Sigmoid colon (tissue), 4 donors: ENCODE measurements around the gene PRSS56.

Experiments used
- EP300 ChIP-seq, 4 donors: sonication (generic); formaldehyde crosslinking; IDR thresholded peaks; one replicate each; pipeline ENCODE4 v1.6.1; 2017; ENCODE audit warnings: antibody characterized with exemption in 4 of 4
- POLR2A ChIP-seq, 2 donors: fragments of 450-650 bp; IDR thresholded peaks; one replicate each; pipeline ENCODE4 v1.6.1; 2016; ENCODE audit warnings: antibody characterized with exemption in 2 of 2, mild to moderate bottlenecking in 2 of 2, moderate library complexity in 2 of 2
- POLR2AphosphoS5 ChIP-seq, 4 donors: sonication (generic); formaldehyde crosslinking; IDR thresholded peaks; one replicate each; pipeline ENCODE4 v1.6.1; 2017; ENCODE audit warnings: antibody characterized with exemption in 4 of 4
- TF ChIP-seq, protein P1 (sequence below), 4 experiments: fragments of 450-650 bp in 3 of 4; fragments of 200-600 bp in 1 of 4; IDR thresholded peaks; one replicate each; pipeline ENCODE4 v1.5.1; 2016 to 2019; ENCODE audit warnings: antibody characterized with exemption in 4 of 4, mild to moderate bottlenecking in 3 of 4, moderate library complexity in 2 of 4

DNA sequence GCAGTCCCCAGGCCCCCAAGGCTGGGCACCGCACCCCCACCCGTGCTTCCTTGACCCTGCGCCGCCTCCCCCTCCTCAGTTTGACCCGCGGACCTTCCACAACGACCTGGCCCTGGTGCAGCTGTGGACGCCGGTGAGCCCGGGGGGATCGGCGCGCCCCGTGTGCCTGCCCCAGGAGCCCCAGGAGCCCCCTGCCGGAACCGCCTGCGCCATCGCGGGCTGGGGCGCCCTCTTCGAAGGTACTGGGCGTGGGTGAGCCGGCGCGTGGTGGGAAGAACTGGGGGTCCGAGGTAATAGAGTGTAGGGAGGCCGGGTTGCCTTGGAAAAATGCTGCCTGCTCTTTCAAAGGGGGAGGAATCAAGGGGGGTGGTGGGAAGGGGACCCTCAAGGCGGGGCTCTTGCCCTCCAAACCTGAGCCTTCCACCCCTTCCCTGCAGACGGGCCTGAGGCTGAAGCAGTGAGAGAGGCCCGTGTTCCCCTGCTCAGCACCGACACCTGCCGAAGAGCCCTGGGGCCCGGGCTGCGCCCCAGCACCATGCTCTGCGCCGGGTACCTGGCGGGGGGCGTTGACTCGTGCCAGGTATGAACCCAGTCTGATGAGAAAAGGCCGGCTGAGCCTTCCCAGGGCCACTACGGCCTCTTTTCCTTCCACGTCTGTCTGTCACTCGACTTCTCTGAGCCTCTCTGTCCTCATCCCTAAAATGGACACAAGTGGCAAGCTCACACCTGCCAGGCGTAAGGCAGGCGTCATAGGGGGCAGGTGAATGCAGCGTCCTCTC lies 2.6 kb downstream of the PRSS56 start:
- TF ChIP-seq, protein P1, sequence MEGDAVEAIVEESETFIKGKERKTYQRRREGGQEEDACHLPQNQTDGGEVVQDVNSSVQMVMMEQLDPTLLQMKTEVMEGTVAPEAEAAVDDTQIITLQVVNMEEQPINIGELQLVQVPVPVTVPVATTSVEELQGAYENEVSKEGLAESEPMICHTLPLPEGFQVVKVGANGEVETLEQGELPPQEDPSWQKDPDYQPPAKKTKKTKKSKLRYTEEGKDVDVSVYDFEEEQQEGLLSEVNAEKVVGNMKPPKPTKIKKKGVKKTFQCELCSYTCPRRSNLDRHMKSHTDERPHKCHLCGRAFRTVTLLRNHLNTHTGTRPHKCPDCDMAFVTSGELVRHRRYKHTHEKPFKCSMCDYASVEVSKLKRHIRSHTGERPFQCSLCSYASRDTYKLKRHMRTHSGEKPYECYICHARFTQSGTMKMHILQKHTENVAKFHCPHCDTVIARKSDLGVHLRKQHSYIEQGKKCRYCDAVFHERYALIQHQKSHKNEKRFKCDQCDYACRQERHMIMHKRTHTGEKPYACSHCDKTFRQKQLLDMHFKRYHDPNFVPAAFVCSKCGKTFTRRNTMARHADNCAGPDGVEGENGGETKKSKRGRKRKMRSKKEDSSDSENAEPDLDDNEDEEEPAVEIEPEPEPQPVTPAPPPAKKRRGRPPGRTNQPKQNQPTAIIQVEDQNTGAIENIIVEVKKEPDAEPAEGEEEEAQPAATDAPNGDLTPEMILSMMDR (IDR thresholded peaks at IDR 0.05) = no peak
- TF ChIP-seq POLR2AphosphoS5 (IDR thresholded peaks at IDR 0.05) = no peak
- no peak for TF ChIP-seq POLR2A (IDR thresholded peaks at IDR 0.05)
- no peak for TF ChIP-seq EP300 (IDR thresholded peaks at IDR 0.05)
